ENCODE measurements around the gene SMPDL3B. TPM values are rescaled to one million over a fixed set of nuclear protein-coding genes. Genes with fewer than 3 reads are reported as not detected.
A peak's percentile ranks its signal among the peaks of the same experiment; 100 is the strongest.

SMPDL3B gene
- total RNA-seq (not detected), polyA plus RNA-seq (under 1 TPM in 1 of 3 donors, not detected in 2; 0.16 TPM), total RNA-seq (0 to 0.49 (median 0.09) reads per million in 6 experiments)

- Mint-ChIP-seq H3K9me3 (no peaks in the 10 kb centered on the region), H3K27ac (peak within 1 kb of the TSS in 7 of 10 donors; percentile 0 to 85 (median 35)), H3K27me3 (peaks cover 4 to 29% (median 12%) of the 10 kb centered on the region in 5 donors), H3K4me3 (peak within 1 kb of the TSS in 9 of 10 donors; percentile 0 to 79 (median 63)), H3K4me1 (peaks cover 9 to 26% (median 11%) of the 10 kb centered on the region in 4 donors), H3K36me3 (no peaks in the 10 kb centered on the region)
- POLR2A ChIA-PET, result interaction anchor here (0.6 kb wide), 1 partner anchor 70 kb away, joined by 4 read pairs; no protein-coding TSS in a partner anchor
- DNase-seq, result no peak
- peak; percentile 51 to 52 for ATAC-seq
Observed at GRCh38 chr1:27934818-27935549, at the start of gene SMPDL3B. Gene SMPDL3B, plus strand, starts transcription at chr1:27935000. Its CDS starts 184 bp downstream, at chr1:27935184.

GRCh38 chr1:27885114-27885528 lies 49.7 kb upstream of the SMPDL3B start:
- H3K4me3 Mint-ChIP-seq, result no peak overlapping the region

GRCh38 chr1:27885621-27886352 lies 49.0 kb upstream of the SMPDL3B start:
- H3K27ac Mint-ChIP-seq, result peak overlapping the region in 9 of 10 donors; percentile 13 to 94 (median 81)
- peaks cover 0 to 69% (median 20%) of the 10 kb centered on the region in 3 donors for H3K36me3 Mint-ChIP-seq
- ATAC-seq, result no peak
- H3K9me3 Mint-ChIP-seq, result no peaks in the 10 kb centered on the region
- H3K4me3 Mint-ChIP-seq, result peak overlapping the region in 7 of 10 donors; percentile 7 to 83 (median 20)
- no peak for DNase-seq
- POLR2A ChIA-PET, result interaction anchor here (1.1 to 2.3 kb wide), 3 partner anchors 8 to 17 kb away, joined by 4 to 11 read pairs (median 5); partner anchors contain the start of gene THEMIS2
- no peaks in the 10 kb centered on the region for H3K27me3 Mint-ChIP-seq
- H3K4me1 Mint-ChIP-seq, result peaks cover 26 to 85% (median 45%) of the 10 kb centered on the region in 4 donors

More at GRCh38 chr1:27885114-27885528, 49.7 kb upstream of the SMPDL3B start:
- H3K9me3 Mint-ChIP-seq, result no peaks in the 10 kb centered on the region
- POLR2A ChIA-PET, result no interaction called here
- H3K27ac Mint-ChIP-seq, result peak overlapping the region in 8 of 10 donors; percentile 24 to 94 (median 65)
- ATAC-seq, result no peak
- DNase-seq, result no peak
- peaks cover 26 to 79% (median 42%) of the 10 kb centered on the region in 4 donors for H3K4me1 Mint-ChIP-seq
- peaks cover 0 to 65% (median 18%) of the 10 kb centered on the region in 3 donors for H3K36me3 Mint-ChIP-seq
- H3K27me3 Mint-ChIP-seq, result no peaks in the 10 kb centered on the region

GRCh38 chr1:27886353-27886679 lies 48.5 kb upstream of the SMPDL3B start:
- POLR2A ChIA-PET, result interaction anchor here (1.0 to 2.3 kb wide), 6 partner anchors 9 to 74 kb away, joined by 3 to 11 read pairs (median 4); partner anchors contain the start of genes THEMIS2 and XKR8
- Mint-ChIP-seq H3K27me3 (no peaks in the 10 kb centered on the region), H3K27ac (peak overlapping the region in 9 of 10 donors; percentile 81 to 94 (median 91)), H3K36me3 (peaks cover 0 to 71% (median 25%) of the 10 kb centered on the region in 3 donors), H3K9me3 (no peaks in the 10 kb centered on the region), H3K4me1 (peaks cover 26 to 89% (median 47%) of the 10 kb centered on the region in 4 donors), H3K4me3 (peak overlapping the region in 5 of 10 donors; percentile 43 to 83 (median 80))
- no peak for DNase-seq
- ATAC-seq, result no peak

- H3K36me3 Mint-ChIP-seq, result peaks cover 3 to 71% (median 29%) of the 10 kb centered on the region in 3 donors
- no peaks in the 10 kb centered on the region for H3K27me3 Mint-ChIP-seq
- peak overlapping the region; percentile 81 to 94 (median 91) for H3K27ac Mint-ChIP-seq
- H3K4me1 Mint-ChIP-seq, result peaks cover 29 to 92% (median 51%) of the 10 kb centered on the region in 4 donors
- POLR2A ChIA-PET, result interaction anchor here (0.6 to 2.3 kb wide), 10 partner anchors 9 to 567 kb away, joined by 3 to 11 read pairs (median 3); partner anchors contain the start of genes THEMIS2 and XKR8
- no peaks in the 10 kb centered on the region for H3K9me3 Mint-ChIP-seq
- no peak for DNase-seq
- H3K4me3 Mint-ChIP-seq, result peak overlapping the region; percentile 25 to 83 (median 74)
- ATAC-seq, result peak in 1 of 2 donors; percentile 27
Observed at GRCh38 chr1:27886744-27887143, 48.1 kb upstream of the SMPDL3B start.

GRCh38 chr1:27887215-27888021 lies 47.4 kb upstream of the SMPDL3B start:
- POLR2A ChIA-PET, result interaction anchor here (0.6 to 2.3 kb wide), 13 partner anchors 11 to 568 kb away, joined by 3 to 11 read pairs (median 3); partner anchors contain the start of genes THEMIS2 and XKR8
- H3K4me3 Mint-ChIP-seq, result peak overlapping the region; percentile 62 to 83 (median 75)
- H3K27ac Mint-ChIP-seq, result peak overlapping the region; percentile 81 to 94 (median 91)
- H3K36me3 Mint-ChIP-seq, result peaks cover 4 to 71% (median 31%) of the 10 kb centered on the region in 3 donors
- no peaks in the 10 kb centered on the region for H3K27me3 Mint-ChIP-seq
- ATAC-seq (peak; percentile 86), DNase-seq (peak in 6 of 10 donors; percentile 16 to 61 (median 41))
- peaks cover 32 to 96% (median 57%) of the 10 kb centered on the region in 4 donors for H3K4me1 Mint-ChIP-seq
- no peaks in the 10 kb centered on the region for H3K9me3 Mint-ChIP-seq

GRCh38 chr1:27889506-27889905 lies 45.3 kb upstream of the SMPDL3B start:
- Mint-ChIP-seq H3K36me3 (peaks cover 7 to 71% (median 36%) of the 10 kb centered on the region in 3 donors), H3K27me3 (no peaks in the 10 kb centered on the region), H3K4me3 (peak overlapping the region in 2 of 10 donors; percentile 24 to 34), H3K27ac (peak overlapping the region in 9 of 10 donors; percentile 14 to 94 (median 74)), H3K4me1 (peaks cover 30 to 82% (median 53%) of the 10 kb centered on the region in 4 donors), H3K9me3 (no peaks in the 10 kb centered on the region)
- POLR2A ChIA-PET, result interaction anchor here (0.6 kb wide), 1 partner anchor 9 kb away, joined by 4 read pairs; no protein-coding TSS in a partner anchor
- no peak for ATAC-seq
- no peak for DNase-seq

- Mint-ChIP-seq H3K9me3 (no peaks in the 10 kb centered on the region), H3K27ac (peak overlapping the region; percentile 78 to 92 (median 84)), H3K27me3 (no peaks in the 10 kb centered on the region), H3K4me1 (peaks cover 22 to 65% (median 41%) of the 10 kb centered on the region in 4 donors), H3K36me3 (peaks cover 15 to 73% (median 32%) of the 10 kb centered on the region in 3 donors), H3K4me3 (peak overlapping the region in 5 of 10 donors; percentile 23 to 60 (median 36))
- ATAC-seq, result peak; percentile 22 to 49
- DNase-seq, result peak in 2 of 10 donors; percentile 33 to 37
- POLR2A ChIA-PET, result interaction anchor here (0.5 to 1.4 kb wide), 2 partner anchors 17 to 1040 kb away, joined by 4 to 5 read pairs; no protein-coding TSS in a partner anchor
Observed at GRCh38 chr1:27891196-27891889, 43.5 kb upstream of the SMPDL3B start.

- H3K27me3 Mint-ChIP-seq, result no peaks in the 10 kb centered on the region
- DNase-seq, result no peak
- no peak for ATAC-seq
- H3K27ac Mint-ChIP-seq, result peak overlapping the region in 9 of 10 donors; percentile 18 to 89 (median 53)
- H3K9me3 Mint-ChIP-seq, result no peaks in the 10 kb centered on the region
- peaks cover 15 to 84% (median 34%) of the 10 kb centered on the region in 3 donors for H3K36me3 Mint-ChIP-seq
- POLR2A ChIA-PET, result interaction anchor here (0.8 kb wide), 1 partner anchor 22 kb away, joined by 3 read pairs; the partner anchor contains the start of gene THEMIS2
- no peak overlapping the region for H3K4me3 Mint-ChIP-seq
- peaks cover 7 to 35% (median 21%) of the 10 kb centered on the region in 4 donors for H3K4me1 Mint-ChIP-seq
Observed at GRCh38 chr1:27894521-27894920, 40.3 kb upstream of the SMPDL3B start.

- peaks cover 0 to 93% (median 5%) of the 10 kb centered on the region in 3 donors for H3K36me3 Mint-ChIP-seq
- no peak for ATAC-seq
- H3K27me3 Mint-ChIP-seq, result no peaks in the 10 kb centered on the region
- DNase-seq, result no peak
- H3K4me1 Mint-ChIP-seq, result peaks cover 0 to 11% (median 9%) of the 10 kb centered on the region in 4 donors
- POLR2A ChIA-PET, result no interaction called here
- H3K27ac Mint-ChIP-seq, result peak overlapping the region in 1 of 10 donors; percentile 3
- H3K9me3 Mint-ChIP-seq, result no peaks in the 10 kb centered on the region
- no peak overlapping the region for H3K4me3 Mint-ChIP-seq
Observed at GRCh38 chr1:27906759-27907158, 28.0 kb upstream of the SMPDL3B start.

All from naive thymus-derived CD8-positive, alpha-beta T cell (primary cell).